ENCODE data around the gene PTCD2. TPM values are rescaled to one million over a fixed set of nuclear protein-coding genes. Genes with fewer than 3 reads are reported as not detected.

The PTCD2 gene
- total and polyA plus RNA-seq, 2 donors (not counting 1 experiment from before 2014, with no cell fraction given): 10.3 to 15.9 TPM

DNA sequence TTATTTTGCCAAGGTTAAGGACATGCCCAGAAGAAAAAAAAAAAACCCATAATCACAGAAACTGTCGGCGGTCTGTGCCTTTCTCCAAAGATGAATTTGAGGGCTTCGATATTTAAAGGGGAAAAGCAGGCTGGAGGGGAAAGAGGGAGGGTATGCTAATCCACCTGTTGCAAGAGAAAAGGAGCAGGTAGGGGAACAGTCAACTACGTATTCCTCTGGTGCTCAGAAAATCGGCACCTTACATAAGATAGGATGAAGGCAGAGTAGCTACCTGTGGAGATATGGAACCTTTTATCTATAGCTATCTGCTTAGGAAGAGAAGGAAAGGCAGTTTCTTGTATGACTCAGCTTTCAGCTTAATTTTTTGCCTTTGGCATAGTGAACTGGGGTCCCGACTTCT, 77.7 kb downstream of the PTCD2 start:
- no peaks in the 10 kb centered on the region for H3K27me3 ChIP-seq (ENCODE audit: control insufficient read depth, insufficient read depth, low read length)
- no peak overlapping the region for H3K9ac ChIP-seq (ENCODE audit: insufficient read depth, low read length)
- TF ChIP-seq, protein P1, sequence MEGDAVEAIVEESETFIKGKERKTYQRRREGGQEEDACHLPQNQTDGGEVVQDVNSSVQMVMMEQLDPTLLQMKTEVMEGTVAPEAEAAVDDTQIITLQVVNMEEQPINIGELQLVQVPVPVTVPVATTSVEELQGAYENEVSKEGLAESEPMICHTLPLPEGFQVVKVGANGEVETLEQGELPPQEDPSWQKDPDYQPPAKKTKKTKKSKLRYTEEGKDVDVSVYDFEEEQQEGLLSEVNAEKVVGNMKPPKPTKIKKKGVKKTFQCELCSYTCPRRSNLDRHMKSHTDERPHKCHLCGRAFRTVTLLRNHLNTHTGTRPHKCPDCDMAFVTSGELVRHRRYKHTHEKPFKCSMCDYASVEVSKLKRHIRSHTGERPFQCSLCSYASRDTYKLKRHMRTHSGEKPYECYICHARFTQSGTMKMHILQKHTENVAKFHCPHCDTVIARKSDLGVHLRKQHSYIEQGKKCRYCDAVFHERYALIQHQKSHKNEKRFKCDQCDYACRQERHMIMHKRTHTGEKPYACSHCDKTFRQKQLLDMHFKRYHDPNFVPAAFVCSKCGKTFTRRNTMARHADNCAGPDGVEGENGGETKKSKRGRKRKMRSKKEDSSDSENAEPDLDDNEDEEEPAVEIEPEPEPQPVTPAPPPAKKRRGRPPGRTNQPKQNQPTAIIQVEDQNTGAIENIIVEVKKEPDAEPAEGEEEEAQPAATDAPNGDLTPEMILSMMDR (conservative IDR thresholded peaks at IDR 0.05 in 1 of 2, IDR thresholded peaks at IDR 0.05 in 1 of 2; ENCODE audit: low read depth in 1 of 2, low read length in 2 of 2): no peak
- TF ChIP-seq EZH2 (IDR thresholded peaks at IDR 0.05; ENCODE audit: low read length, missing control alignments): no peak
- H3K27ac ChIP-seq (ENCODE audit: insufficient read depth, low read length): no peak overlapping the region
- no peaks in the 10 kb centered on the region for H3K4me1 ChIP-seq (ENCODE audit: control insufficient read depth, extremely low read depth, insufficient read depth, low read length)
- DNase-seq (ENCODE audit: low read depth in 2 of 2): no peak
- no peak overlapping the region for H2AFZ ChIP-seq (ENCODE audit: low read length)
- no peak overlapping the region for H3K4me3 ChIP-seq (replicated peaks in 1 of 4; ENCODE audit: control extremely low read depth in 1 of 4, insufficient read depth in 1 of 4, low read depth in 3 of 4, low read length in 4 of 4)
- H4K20me1 ChIP-seq (ENCODE audit: control insufficient read depth, extremely low read depth, insufficient read depth, low read length): no peaks in the 10 kb centered on the region
- H3K9me3 ChIP-seq (ENCODE audit: control insufficient read depth, insufficient read depth, low read depth, low read length): no peaks in the 10 kb centered on the region
- H3K36me3 ChIP-seq (ENCODE audit: control insufficient read depth, insufficient read depth, low read length): no peaks in the 10 kb centered on the region
- no peaks in the 10 kb centered on the region for H3K79me2 ChIP-seq (ENCODE audit: control insufficient read depth, insufficient read depth, low read length)
- H3K4me2 ChIP-seq (ENCODE audit: extremely low read depth, insufficient read depth, low read length): no peak overlapping the region

- Histone ChIP-seq H4K20me1 (ENCODE audit: control insufficient read depth, extremely low read depth, insufficient read depth, low read length) (no peaks in the 10 kb centered on the region), H3K27me3 (ENCODE audit: control insufficient read depth, insufficient read depth, low read length) (no peaks in the 10 kb centered on the region), H3K36me3 (ENCODE audit: control insufficient read depth, insufficient read depth, low read length) (no peaks in the 10 kb centered on the region), H3K4me3 (replicated peaks in 1 of 4; ENCODE audit: control extremely low read depth in 1 of 4, insufficient read depth in 1 of 4, low read depth in 3 of 4, low read length in 4 of 4) (no peak overlapping the region), H3K27ac (ENCODE audit: insufficient read depth, low read length) (no peak overlapping the region), H3K9ac (ENCODE audit: insufficient read depth, low read length) (no peak overlapping the region), H2AFZ (ENCODE audit: low read length) (no peak overlapping the region), H3K79me2 (ENCODE audit: control insufficient read depth, insufficient read depth, low read length) (no peaks in the 10 kb centered on the region), H3K4me1 (ENCODE audit: control insufficient read depth, extremely low read depth, insufficient read depth, low read length) (no peaks in the 10 kb centered on the region), H3K9me3 (ENCODE audit: control insufficient read depth, insufficient read depth, low read depth, low read length) (no peaks in the 10 kb centered on the region), H3K4me2 (ENCODE audit: extremely low read depth, insufficient read depth, low read length) (no peak overlapping the region)
- no peak for DNase-seq (ENCODE audit: low read depth in 2 of 2)
- TF ChIP-seq EZH2 (IDR thresholded peaks at IDR 0.05; ENCODE audit: low read length, missing control alignments): no peak
- TF ChIP-seq, protein P1 (conservative IDR thresholded peaks at IDR 0.05 in 1 of 2, IDR thresholded peaks at IDR 0.05 in 1 of 2; ENCODE audit: low read depth in 1 of 2, low read length in 2 of 2): no peak
Observed at GRCh38 chr5:72400950-72401349, 80.8 kb downstream of the PTCD2 start.

- Histone ChIP-seq H3K4me3 (replicated peaks in 1 of 4; ENCODE audit: control extremely low read depth in 1 of 4, insufficient read depth in 1 of 4, low read depth in 3 of 4, low read length in 4 of 4) (no peak overlapping the region), H3K27me3 (ENCODE audit: control insufficient read depth, insufficient read depth, low read length) (no peaks in the 10 kb centered on the region), H4K20me1 (ENCODE audit: control insufficient read depth, extremely low read depth, insufficient read depth, low read length) (no peaks in the 10 kb centered on the region), H2AFZ (ENCODE audit: low read length) (no peak overlapping the region), H3K4me2 (ENCODE audit: extremely low read depth, insufficient read depth, low read length) (no peak overlapping the region), H3K4me1 (ENCODE audit: control insufficient read depth, extremely low read depth, insufficient read depth, low read length) (no peaks in the 10 kb centered on the region), H3K79me2 (ENCODE audit: control insufficient read depth, insufficient read depth, low read length) (no peaks in the 10 kb centered on the region), H3K9ac (ENCODE audit: insufficient read depth, low read length) (no peak overlapping the region), H3K9me3 (ENCODE audit: control insufficient read depth, insufficient read depth, low read depth, low read length) (no peaks in the 10 kb centered on the region), H3K36me3 (ENCODE audit: control insufficient read depth, insufficient read depth, low read length) (no peaks in the 10 kb centered on the region), H3K27ac (ENCODE audit: insufficient read depth, low read length) (no peak overlapping the region)
- TF ChIP-seq, protein P1 (conservative IDR thresholded peaks at IDR 0.05 in 1 of 2, IDR thresholded peaks at IDR 0.05 in 1 of 2; ENCODE audit: low read depth in 1 of 2, low read length in 2 of 2): no peak
- no peak for TF ChIP-seq EZH2 (IDR thresholded peaks at IDR 0.05; ENCODE audit: low read length, missing control alignments)
- peak; percentile 45 to 69 for DNase-seq (ENCODE audit: low read depth in 2 of 2)
Observed at GRCh38 chr5:72402381-72402890, 82.3 kb downstream of the PTCD2 start.
